B cell (primary cell): ENCODE data around the gene MAP3K4. TPM values are rescaled to one million over a fixed set of nuclear protein-coding genes. Genes with fewer than 3 reads are reported as not detected.

Experiments used
- ATAC-seq: fragments of 200-7000 bp; cut with Tn5 transposase; one replicate; pipeline ENCODE4 v1.10.0; 2021; ENCODE audit warnings: low read depth, mild to moderate bottlenecking, moderate number of reproducible peaks, moderate library complexity
- CTCF ChIA-PET: fragments of 350-600 bp; sonication (Branson Sonifier 250); formaldehyde crosslinking; loops from one replicate; lab custom pipeline; 2021; ENCODE audit warnings: antibody characterized with exemption, inconsistent platforms; lab: Charles Lee
- POLR2A ChIA-PET: fragments of 350-600 bp; sonication (Branson Sonifier 250); formaldehyde crosslinking; loops from one replicate; lab custom pipeline; 2021; ENCODE audit warnings: antibody characterized with exemption; lab: Charles Lee
- DNase-seq: peaks from one replicate; pipeline ENCODE4 v3.0.0; 2013
- H2AFZ ChIP-seq: 2 replicates; pipeline ENCODE4 v1.6.1; 2012; ENCODE audit warnings: mild to moderate bottlenecking, low read depth, low read length; ENCODE audit not compliant: insufficient read depth, poor library complexity, severe bottlenecking
- H3K27ac ChIP-seq, 2 donors: 1 replicate in 1 of 2; 2 replicates in 1 of 2; pipeline ENCODE4 v1.5.1; 2012 to 2013; ENCODE audit warnings: low read length in 2 of 2, mild to moderate bottlenecking in 2 of 2, moderate library complexity in 1 of 2
- H3K27me3 ChIP-seq, 4 experiments: fragments of 200-600 bp in 1 of 4; sonication (generic) in 1 of 4; replicated peaks in 1 of 4; 1 replicate in 2 of 4; 2 replicates in 2 of 4; pipeline versions ENCODE4 v1.6.1 to v1.7.0; 2013 to 2016; ENCODE audit warnings: low read length in 3 of 4, mild to moderate bottlenecking in 2 of 4, mixed read lengths in 1 of 4, moderate library complexity in 1 of 4; ENCODE audit not compliant: insufficient read depth in 4 of 4, control insufficient read depth in 3 of 4; ENCODE audit errors: control extremely low read depth in 1 of 4
- H3K36me3 ChIP-seq, 2 experiments: replicated peaks in 1 of 2; 1 replicate in 1 of 2; 2 replicates in 1 of 2; pipeline versions ENCODE4 v1.6.1 to v1.7.1; 2013; ENCODE audit warnings: low read length in 1 of 2; ENCODE audit not compliant: insufficient read depth in 2 of 2, control insufficient read depth in 1 of 2; ENCODE audit errors: control extremely low read depth in 1 of 2, extremely low read depth in 1 of 2
- H3K4me1 ChIP-seq, 2 donors: fragments of 200-600 bp in 1 of 2; sonication (generic) in 1 of 2; 1 replicate in 1 of 2; 2 replicates in 1 of 2; pipeline versions ENCODE4 v1.5.1 to v1.6.1; 2013 to 2017; ENCODE audit warnings: low read length in 2 of 2; ENCODE audit not compliant: control insufficient read depth in 2 of 2, insufficient read depth in 2 of 2
- H3K4me2 ChIP-seq: replicated peaks from 2 replicates; pipeline ENCODE3; 2012; ENCODE audit warnings: mild to moderate bottlenecking, low read depth, low read length; ENCODE audit not compliant: poor library complexity, severe bottlenecking
- H3K4me3 ChIP-seq, 5 experiments: fragments of 200-600 bp in 1 of 5; sonication (generic) in 1 of 5; 1 replicate in 3 of 5; 2 replicates in 2 of 5; pipeline versions ENCODE4 v1.5.1 to v1.7.0; 2011 to 2016; ENCODE audit warnings: low read length in 4 of 5, mild to moderate bottlenecking in 4 of 5, low read depth in 2 of 5, control low read depth in 1 of 5, moderate library complexity in 1 of 5; ENCODE audit not compliant: insufficient read depth in 1 of 5; ENCODE audit errors: control extremely low read depth in 1 of 5, extremely low read depth in 1 of 5
- H3K79me2 ChIP-seq: fragments of 200-600 bp; sonication (generic); one replicate; pipeline ENCODE4 v1.6.0; 2016; ENCODE audit warnings: low read length; ENCODE audit not compliant: control insufficient read depth, insufficient read depth
- H3K9ac ChIP-seq: fragments of 200-600 bp; sonication (generic); 2 replicates; pipeline ENCODE4 v1.6.1; 2017; ENCODE audit warnings: mild to moderate bottlenecking, low read length, moderate library complexity
- H3K9me3 ChIP-seq, 3 donors: one replicate each; pipeline versions ENCODE4 v1.6.1 to v1.7.1; 2013; ENCODE audit warnings: low read length in 2 of 3; ENCODE audit not compliant: control insufficient read depth in 2 of 3, insufficient read depth in 1 of 3; ENCODE audit errors: control extremely low read depth in 1 of 3
- H4K20me1 ChIP-seq: 2 replicates; pipeline ENCODE4 v1.6.0; 2012; ENCODE audit warnings: mild to moderate bottlenecking, low read length; ENCODE audit not compliant: insufficient read depth, control insufficient read depth, poor library complexity, severe bottlenecking
- H3K27ac Mint-ChIP-seq: one replicate; pipeline ENCODE4 v1.8.0; 2021; ENCODE audit warnings: mixed read lengths
- H3K27me3 Mint-ChIP-seq: one replicate; pipeline ENCODE4 v1.8.0; 2021; ENCODE audit warnings: mixed read lengths
- H3K4me1 Mint-ChIP-seq: one replicate; pipeline ENCODE4 v1.8.0; 2021; ENCODE audit warnings: mixed read lengths
- H3K4me3 Mint-ChIP-seq: one replicate; pipeline ENCODE4 v1.8.0; 2021; ENCODE audit warnings: mixed read lengths
- H3K9me3 Mint-ChIP-seq: one replicate; pipeline ENCODE4 v1.8.0; 2022; ENCODE audit warnings: mixed read lengths; ENCODE audit not compliant: insufficient read depth
- CTCF ChIP-seq: fragments of 200-600 bp; IDR thresholded peaks from one replicate; pipeline ENCODE4 v1.8.0; 2022; ENCODE audit warnings: antibody characterized with exemption, mild to moderate bottlenecking
- EZH2 ChIP-seq: IDR thresholded peaks from 2 replicates; pipeline ENCODE4 v1.6.1; 2012; ENCODE audit warnings: borderline replicate concordance, low read depth, mild to moderate bottlenecking, moderate library complexity, low read length; ENCODE audit not compliant: insufficient read depth, poor library complexity, severe bottlenecking
- WGBS: methylation state at CpG from one replicate; pipeline ENCODE4 v1.1.5; 2013; ENCODE audit warnings: missing lambda C conversion rate; ENCODE audit not compliant: insufficient coverage; 5-methylcytosine and 5-hydroxymethylcytosine counted together
- intact Hi-C: fragments of 100-400 bp; cut with micrococcal nuclease; formaldehyde crosslinking; loops from one replicate; pipeline ENCODE4 v1.10.0; 2022
- polyA plus RNA-seq: library from polyadenylated mRNA; depleted of rRNA; stranded (reverse); fragments of >200 nt; gene quantifications from 2 replicates; pipeline ENCODE4 v1.2.3, GENCODE V29; 2012
- total RNA-seq, 2 donors: library from RNA; stranded (reverse); fragments of 120-200 nt in 1 of 2; gene quantifications; 1 replicate in 1 of 2; 2 replicates in 1 of 2; pipeline versions ENCODE4 v1.2.3 to v1.2.4, GENCODE V29; 2013 to 2022

The MAP3K4 gene
- total and polyA plus RNA-seq, 2 donors (not counting 1 experiment from before 2014, with no cell fraction given), result 24.4 to 105 TPM

GRCh38 chr6:161110028-161110779 is 118.6 kb downstream of the MAP3K4 start:
- DNase-seq (no peak), ATAC-seq (no peak)
- H3K4me1 Mint-ChIP-seq, result no peaks in the 10 kb centered on the region
- intact Hi-C loops, result no loop called here
- TF ChIP-seq EZH2 (no peak), CTCF (no peak)
- Histone ChIP-seq H2AFZ (no peak overlapping the region), H3K27me3 (no peaks in the 10 kb centered on the region), H3K4me1 (no peaks in the 10 kb centered on the region), H3K4me3 (no peak overlapping the region), H3K79me2 (no peaks in the 10 kb centered on the region), H3K9ac (no peak overlapping the region), H3K27ac (no peak overlapping the region), H3K36me3 (peaks cover 21 to 89% of the 10 kb centered on the region in 2 experiments), H3K9me3 (no peaks in the 10 kb centered on the region), H4K20me1 (no peaks in the 10 kb centered on the region), H3K4me2 (no peak overlapping the region)
- no peak overlapping the region for H3K27ac Mint-ChIP-seq
- H3K27me3 Mint-ChIP-seq, result no peaks in the 10 kb centered on the region
- ChIA-PET POLR2A (no interaction called here), CTCF (no interaction called here)
- no peaks in the 10 kb centered on the region for H3K9me3 Mint-ChIP-seq
- no peak overlapping the region for H3K4me3 Mint-ChIP-seq
- WGBS, result 93% methylated on average over 6 of the region's 14 CpGs

- Histone ChIP-seq H3K4me3 (no peak overlapping the region), H3K9me3 (no peaks in the 10 kb centered on the region), H3K4me2 (no peak overlapping the region), H3K27me3 (no peaks in the 10 kb centered on the region), H4K20me1 (no peaks in the 10 kb centered on the region), H3K36me3 (peaks cover 17 to 88% of the 10 kb centered on the region in 2 experiments), H3K27ac (no peak overlapping the region), H3K9ac (no peak overlapping the region), H3K4me1 (no peaks in the 10 kb centered on the region), H2AFZ (no peak overlapping the region), H3K79me2 (no peaks in the 10 kb centered on the region)
- ChIA-PET CTCF (no interaction called here), POLR2A (no interaction called here)
- no peaks in the 10 kb centered on the region for H3K9me3 Mint-ChIP-seq
- WGBS, result no CpG with 5 or more reads among the region's 4 CpGs
- H3K4me1 Mint-ChIP-seq, result no peaks in the 10 kb centered on the region
- TF ChIP-seq EZH2 (no peak), CTCF (no peak)
- no peaks in the 10 kb centered on the region for H3K27me3 Mint-ChIP-seq
- DNase-seq (no peak), ATAC-seq (no peak)
- intact Hi-C loops, result no loop called here
- H3K4me3 Mint-ChIP-seq, result no peak overlapping the region
- no peak overlapping the region for H3K27ac Mint-ChIP-seq
Measured at GRCh38 chr6:161111261-161111660, 119.7 kb downstream of the MAP3K4 start.
